Endothelial cell of umbilical vein (primary cell): ENCODE results near the gene KRTAP9-9.

Source experiments
- EZH2 ChIP-seq: IDR thresholded peaks from 2 replicates; pipeline ENCODE4 v1.6.1; 2012; ENCODE audit warnings: borderline replicate concordance, low read depth, mild to moderate bottlenecking, moderate library complexity, low read length, inconsistent platforms; ENCODE audit not compliant: severe bottlenecking
- FOS ChIP-seq: IDR thresholded peaks from 2 replicates; pipeline ENCODE4 v1.6.1; 2011; ENCODE audit warnings: mild to moderate bottlenecking, low read length, moderate library complexity, borderline replicate concordance; ENCODE audit not compliant: insufficient read depth
- JUN ChIP-seq: IDR thresholded peaks from 2 replicates; pipeline ENCODE4 v1.6.1; 2011; ENCODE audit warnings: borderline replicate concordance, low read depth; ENCODE audit not compliant: insufficient read length, insufficient read depth
- MYC ChIP-seq: IDR thresholded peaks from one replicate; pipeline ENCODE4 v1.6.1; 2011; ENCODE audit warnings: mild to moderate bottlenecking, low read depth, low read length
- POLR2A ChIP-seq: IDR thresholded peaks from 2 replicates; pipeline ENCODE4 v1.6.1; 2012; ENCODE audit warnings: low read depth, mild to moderate bottlenecking, control low read depth, low read length
- POLR2AphosphoS5 ChIP-seq: IDR thresholded peaks from 2 replicates; pipeline ENCODE4 v1.6.1; 2012; ENCODE audit warnings: low read depth, mild to moderate bottlenecking, control low read depth, low read length, moderate library complexity; ENCODE audit not compliant: insufficient read depth
- TF ChIP-seq, protein P1 (sequence below), 2 donors: IDR thresholded peaks; 1 replicate in 1 of 2; 2 replicates in 1 of 2; pipeline ENCODE4 v1.5.1; 2011; ENCODE audit warnings: low read length in 2 of 2, mild to moderate bottlenecking in 2 of 2, moderate library complexity in 2 of 2, control low read depth in 1 of 2, inconsistent platforms in 1 of 2, low read depth in 1 of 2; ENCODE audit not compliant: insufficient read depth in 1 of 2; ENCODE audit errors: extremely low read depth in 1 of 2
- TF ChIP-seq, protein P2 (sequence below): IDR thresholded peaks from 2 replicates; pipeline ENCODE4 v1.6.1; 2011; ENCODE audit not compliant: insufficient read depth, insufficient read length

DNA sequence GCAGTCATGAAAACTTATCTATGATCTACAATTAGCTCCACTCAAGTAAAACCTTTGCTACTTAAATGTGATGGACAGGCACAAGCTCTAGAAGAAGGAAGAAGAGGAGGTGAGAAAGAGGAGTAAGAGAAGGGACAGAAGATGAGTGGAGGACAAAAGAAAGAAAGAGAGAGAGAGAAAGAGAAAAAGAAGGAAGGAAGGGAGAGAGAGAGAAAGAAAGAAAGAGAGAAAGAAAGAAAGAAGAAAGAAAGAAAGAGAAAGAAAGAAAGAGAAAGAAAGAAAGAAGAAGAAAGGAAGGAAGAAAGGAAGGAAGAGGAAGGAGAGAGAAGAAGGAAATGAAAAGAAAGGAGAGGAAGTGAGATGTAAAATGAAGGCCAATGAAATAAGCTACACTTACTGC is 25.1 kb upstream of the KRTAP9-9 start:
- TF ChIP-seq, protein P1, sequence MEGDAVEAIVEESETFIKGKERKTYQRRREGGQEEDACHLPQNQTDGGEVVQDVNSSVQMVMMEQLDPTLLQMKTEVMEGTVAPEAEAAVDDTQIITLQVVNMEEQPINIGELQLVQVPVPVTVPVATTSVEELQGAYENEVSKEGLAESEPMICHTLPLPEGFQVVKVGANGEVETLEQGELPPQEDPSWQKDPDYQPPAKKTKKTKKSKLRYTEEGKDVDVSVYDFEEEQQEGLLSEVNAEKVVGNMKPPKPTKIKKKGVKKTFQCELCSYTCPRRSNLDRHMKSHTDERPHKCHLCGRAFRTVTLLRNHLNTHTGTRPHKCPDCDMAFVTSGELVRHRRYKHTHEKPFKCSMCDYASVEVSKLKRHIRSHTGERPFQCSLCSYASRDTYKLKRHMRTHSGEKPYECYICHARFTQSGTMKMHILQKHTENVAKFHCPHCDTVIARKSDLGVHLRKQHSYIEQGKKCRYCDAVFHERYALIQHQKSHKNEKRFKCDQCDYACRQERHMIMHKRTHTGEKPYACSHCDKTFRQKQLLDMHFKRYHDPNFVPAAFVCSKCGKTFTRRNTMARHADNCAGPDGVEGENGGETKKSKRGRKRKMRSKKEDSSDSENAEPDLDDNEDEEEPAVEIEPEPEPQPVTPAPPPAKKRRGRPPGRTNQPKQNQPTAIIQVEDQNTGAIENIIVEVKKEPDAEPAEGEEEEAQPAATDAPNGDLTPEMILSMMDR (IDR thresholded peaks at IDR 0.05; ENCODE audit: extremely low read depth in 1 of 2, insufficient read depth in 1 of 2, low read depth in 1 of 2, low read length in 2 of 2): no peak
- no peak for TF ChIP-seq POLR2AphosphoS5
- TF ChIP-seq POLR2A: no peak
- TF ChIP-seq FOS: no peak
- no peak for TF ChIP-seq JUN
- TF ChIP-seq, protein P2, sequence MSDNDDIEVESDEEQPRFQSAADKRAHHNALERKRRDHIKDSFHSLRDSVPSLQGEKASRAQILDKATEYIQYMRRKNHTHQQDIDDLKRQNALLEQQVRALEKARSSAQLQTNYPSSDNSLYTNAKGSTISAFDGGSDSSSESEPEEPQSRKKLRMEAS: no peak
- no peak for TF ChIP-seq EZH2
- no peak for TF ChIP-seq MYC
